Hematopoietic multipotent progenitor cell treated with erythropoietin and hydrocortisone succinate and interleukin-3 and kit ligand, for 17 days (in vitro differentiated cells): ENCODE data around the gene SPIRE2.

ENCODE experiments used
- DNase-seq: peaks from one replicate; pipeline ENCODE4 v3.0.0-alpha.2; 2015; ENCODE audit warnings: low spot score

SPIRE2 gene

DNA sequence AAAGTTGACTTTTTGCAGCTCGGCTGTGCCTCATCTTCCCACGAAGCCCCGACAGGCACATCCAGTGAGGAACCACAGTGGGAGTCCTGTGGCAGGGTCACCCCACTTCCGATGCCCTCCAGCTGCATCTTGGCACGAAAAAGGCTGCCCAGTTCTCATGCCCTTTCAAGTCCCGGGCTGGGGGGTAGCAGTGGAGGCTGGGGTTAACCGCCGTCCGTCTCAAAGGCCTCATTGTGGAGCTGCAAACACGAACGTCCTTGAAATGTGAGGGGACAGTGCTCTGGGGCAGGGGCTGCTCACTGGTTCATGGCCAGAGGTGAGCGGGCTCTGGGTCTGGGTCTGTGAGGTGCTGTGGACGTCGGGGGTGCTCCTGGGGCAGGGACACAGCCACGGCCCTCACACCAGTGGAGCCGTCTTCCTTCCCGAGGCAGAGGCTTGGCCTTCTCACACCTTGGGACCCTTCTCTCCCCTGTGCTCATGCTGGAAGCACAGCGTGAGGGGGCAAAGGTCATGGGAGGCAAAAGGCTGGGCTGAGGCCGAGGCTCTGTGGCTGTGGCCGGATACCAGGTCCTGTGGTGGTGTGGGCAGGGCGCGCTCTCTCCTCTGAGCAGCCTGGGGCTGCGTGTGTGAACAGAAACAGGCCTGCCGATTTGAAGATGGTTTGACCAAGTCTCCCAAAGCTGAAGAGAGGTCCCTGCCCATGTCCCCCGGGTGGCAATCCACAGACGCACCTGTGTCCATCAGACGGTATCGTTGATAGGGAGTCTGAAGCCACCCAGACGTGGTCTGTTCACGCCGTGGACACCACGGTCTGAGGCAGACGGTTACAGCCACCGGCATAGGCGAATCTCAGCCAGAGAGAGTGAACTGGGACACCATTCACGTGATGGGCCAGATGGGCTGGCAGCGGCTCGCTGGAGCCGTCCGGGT is 87.3 kb downstream of the SPIRE2 start:
- no peak for DNase-seq

DNA sequence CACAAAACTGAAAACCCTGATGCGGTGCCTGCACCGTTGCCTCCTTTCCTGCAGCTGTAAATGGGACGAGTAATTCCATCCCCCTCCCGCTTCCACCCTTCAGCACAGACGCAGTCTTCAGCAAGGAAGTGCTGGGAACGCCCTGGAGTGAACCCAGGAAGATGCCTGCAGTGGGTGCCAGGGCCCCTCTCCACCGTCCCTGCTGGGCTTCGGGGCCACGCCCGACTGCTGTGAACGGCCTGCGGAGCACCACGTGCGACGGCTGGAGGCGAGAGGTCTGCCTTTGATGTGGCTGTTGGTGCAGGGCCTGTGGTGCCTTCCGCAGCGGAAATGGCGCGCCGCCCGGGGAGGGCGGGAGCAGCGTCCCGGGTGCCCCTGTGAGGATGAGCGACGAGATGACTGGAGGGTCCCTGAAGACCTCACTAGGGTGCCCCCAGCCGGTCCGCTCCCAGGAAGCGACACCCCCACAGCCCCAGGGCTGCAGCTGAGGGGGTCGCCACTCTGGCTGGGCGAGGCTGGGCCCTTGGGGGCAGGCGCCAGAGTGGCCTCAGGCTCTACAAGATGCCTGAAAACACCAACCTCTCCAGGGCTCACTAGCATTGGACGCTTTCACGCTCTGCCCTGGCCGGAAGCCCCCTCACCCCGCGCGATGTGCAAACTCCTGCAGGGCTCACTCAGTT is 89.6 kb downstream of the SPIRE2 start:
- DNase-seq: no peak

- DNase-seq: no peak
Observed at GRCh38 chr16:89918453-89919347, 90.4 kb downstream of the SPIRE2 start, which contains the start of gene MC1R. Gene MC1R (plus strand): TSS chr16:89918862. CDS start chr16:89919259, 397 bp downstream.

- DNase-seq: no peak
Observed at GRCh38 chr16:89919535-89920406, 91.5 kb downstream of the SPIRE2 start.

- no peak for DNase-seq
Observed at GRCh38 chr16:89920723-89921122, 92.4 kb downstream of the SPIRE2 start.
